HL-60/S4 treated with retinoic acid at 250 ng/mL for 4 days and 3 days (cell line): ENCODE results near the gene LAMA2.

Source experiments
- in situ Hi-C: fragments of 300-500 bp; cut with MboI; formaldehyde crosslinking; loops from 2 replicates; pipeline ENCODE4 v1.7.0; 2022; ENCODE audit warnings: low sequenced_read_pairs

The LAMA2 gene

GRCh38 chr6:129500958-129501739, 618.2 kb downstream of the LAMA2 start:
- in situ Hi-C loops: no loop called here

- in situ Hi-C loops: no loop called here
Measured at GRCh38 chr6:129501740-129502660, 619.1 kb downstream of the LAMA2 start.

DNA sequence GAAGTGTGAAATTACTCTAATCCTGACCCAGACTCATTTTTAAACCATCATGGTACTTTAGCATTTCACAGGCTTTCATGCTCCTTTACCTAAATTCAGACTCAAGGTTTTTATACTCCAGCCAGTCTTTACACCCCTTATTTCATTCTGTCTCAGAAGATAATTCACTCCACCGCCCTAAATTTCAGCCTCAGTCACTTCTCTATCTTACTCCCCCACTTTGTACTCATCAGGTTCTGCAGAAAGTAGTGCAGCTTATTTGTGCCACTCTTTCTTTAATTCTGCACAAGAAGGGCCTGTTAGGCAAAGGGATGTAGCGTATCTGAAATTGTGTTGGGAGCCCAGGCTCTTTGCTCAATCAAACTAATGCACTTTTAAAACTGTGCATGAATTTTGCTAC, 621.5 kb downstream of the LAMA2 start:
- in situ Hi-C loops: no loop called here

- in situ Hi-C loops: no loop called here
Measured at GRCh38 chr6:129507059-129507807, 624.3 kb downstream of the LAMA2 start.

GRCh38 chr6:129507846-129508245, 624.9 kb downstream of the LAMA2 start:
- in situ Hi-C loops: no loop called here

DNA sequence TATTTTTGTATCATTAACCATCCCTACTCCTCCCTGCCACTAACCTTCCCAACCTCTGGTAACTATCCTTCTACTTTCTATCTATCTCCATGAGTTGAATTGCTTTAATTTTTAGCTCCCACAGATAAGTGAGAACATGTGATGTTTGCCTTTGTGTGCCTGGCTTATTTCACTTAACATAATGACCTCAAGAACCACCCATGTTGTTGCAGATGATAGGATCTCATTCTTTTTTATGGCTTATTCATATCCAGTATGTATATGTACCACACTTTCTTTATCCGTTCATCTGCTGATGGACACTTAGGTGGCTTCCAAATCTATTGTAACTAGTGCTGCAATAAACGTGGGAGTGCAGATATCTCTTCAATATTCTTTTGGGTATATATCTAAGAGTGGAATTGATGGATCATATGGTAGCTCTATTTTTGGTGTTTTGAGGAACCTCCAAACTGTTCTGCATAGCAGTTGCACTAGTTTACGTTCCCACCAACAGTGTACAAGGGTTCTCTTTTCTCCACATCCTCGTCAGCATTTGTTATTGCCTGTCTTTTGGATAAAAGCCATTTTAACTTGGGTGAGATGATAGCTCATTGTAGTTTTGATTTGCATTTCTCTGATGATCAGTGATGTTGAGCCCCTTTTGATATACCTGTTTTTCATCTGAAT, 625.7 kb downstream of the LAMA2 start:
- in situ Hi-C loops: no loop called here

GRCh38 chr6:129510950-129511349, 628.0 kb downstream of the LAMA2 start:
- in situ Hi-C loops: no loop called here

DNA sequence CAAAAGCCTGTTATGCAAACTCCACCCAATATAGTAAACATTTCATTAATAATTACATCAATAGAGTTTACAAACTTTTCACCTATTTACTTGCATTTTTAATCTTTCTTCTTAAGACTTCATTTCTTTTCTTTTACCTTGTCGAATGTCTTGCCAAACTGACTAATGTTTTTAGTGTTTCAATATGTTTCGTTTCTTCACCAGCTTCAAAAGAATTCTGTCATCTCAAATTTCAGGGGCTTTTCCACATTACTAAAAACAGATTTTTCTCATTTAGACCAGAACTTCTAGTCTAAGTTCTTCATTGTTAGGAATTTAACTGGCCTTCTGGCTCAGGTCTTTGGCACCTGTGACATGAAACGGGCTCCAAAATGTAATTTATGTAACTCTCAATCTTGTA, 630.5 kb downstream of the LAMA2 start:
- in situ Hi-C loops: no loop called here

GRCh38 chr6:129515004-129515403, 632.1 kb downstream of the LAMA2 start:
- in situ Hi-C loops: no loop called here

- in situ Hi-C loops: no loop called here
Measured at GRCh38 chr6:129516005-129516404, 633.1 kb downstream of the LAMA2 start.

DNA sequence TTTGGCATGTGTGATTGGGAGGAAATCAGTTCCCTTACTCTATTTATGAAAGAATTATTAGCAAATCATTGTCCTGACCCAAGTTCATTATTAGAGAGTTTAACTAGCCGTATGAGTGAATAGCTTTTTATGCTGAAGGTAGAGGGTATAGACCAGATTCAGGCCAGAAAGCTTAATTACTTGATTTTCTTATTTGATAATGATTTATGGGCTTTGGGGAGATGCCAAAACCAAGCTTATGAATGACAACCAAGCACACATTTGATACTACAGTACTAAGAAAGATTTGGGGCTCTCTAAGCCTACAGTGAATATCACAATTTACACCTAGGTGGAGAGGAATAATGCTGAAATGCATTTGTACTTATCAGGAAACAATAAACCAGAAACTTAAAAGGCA, 633.8 kb downstream of the LAMA2 start:
- in situ Hi-C loops: no loop called here

GRCh38 chr6:129517288-129517687, 634.4 kb downstream of the LAMA2 start:
- in situ Hi-C loops: no loop called here

GRCh38 chr6:129519750-129520149, 636.8 kb downstream of the LAMA2 start:
- in situ Hi-C loops: no loop called here

- in situ Hi-C loops: no loop called here
Measured at GRCh38 chr6:129521946-129522345, 639.0 kb downstream of the LAMA2 start.

DNA sequence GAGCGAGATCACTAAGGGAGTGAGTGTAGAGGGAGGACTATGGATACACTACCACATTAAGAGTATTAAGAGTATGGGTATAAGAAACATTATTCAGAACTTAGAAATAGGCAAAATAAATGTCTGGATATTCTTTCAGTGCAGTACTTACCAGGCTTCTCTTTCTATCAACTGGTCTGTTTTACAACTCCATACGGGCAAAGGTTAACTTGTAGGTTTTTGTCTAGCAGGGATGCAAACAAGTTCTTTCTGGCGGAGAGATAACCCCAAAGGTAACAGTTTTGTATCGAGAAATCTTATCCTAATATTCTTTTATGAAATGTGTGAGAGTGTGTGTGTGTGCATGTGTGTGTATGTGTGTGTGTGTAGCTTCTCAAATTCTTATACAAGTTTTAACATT, 640.9 kb downstream of the LAMA2 start:
- in situ Hi-C loops: no loop called here

GRCh38 chr6:129525055-129525454, 642.1 kb downstream of the LAMA2 start:
- in situ Hi-C loops: no loop called here

GRCh38 chr6:129534926-129535325, 652.0 kb downstream of the LAMA2 start:
- in situ Hi-C loops: no loop called here

DNA sequence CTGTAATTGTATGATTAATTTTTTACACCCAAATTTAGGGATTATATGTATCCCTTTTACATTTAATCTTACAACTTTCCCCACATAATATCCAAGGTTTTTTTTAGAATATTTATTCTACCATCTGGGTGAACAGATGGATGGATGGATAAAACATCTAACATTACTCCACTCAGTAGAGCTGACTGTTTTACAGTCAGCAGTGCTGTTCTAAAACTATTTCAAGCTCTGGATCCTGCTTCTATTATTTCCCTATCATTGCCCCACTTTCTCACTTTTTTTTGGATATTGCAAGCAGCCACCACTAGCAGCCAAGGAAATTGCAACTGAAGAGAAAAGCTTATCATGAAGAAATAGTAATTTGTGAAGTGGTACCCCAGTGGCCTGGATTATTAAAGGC, 653.3 kb downstream of the LAMA2 start:
- in situ Hi-C loops: no loop called here

GRCh38 chr6:129539032-129539431, 656.1 kb downstream of the LAMA2 start:
- in situ Hi-C loops: no loop called here

DNA sequence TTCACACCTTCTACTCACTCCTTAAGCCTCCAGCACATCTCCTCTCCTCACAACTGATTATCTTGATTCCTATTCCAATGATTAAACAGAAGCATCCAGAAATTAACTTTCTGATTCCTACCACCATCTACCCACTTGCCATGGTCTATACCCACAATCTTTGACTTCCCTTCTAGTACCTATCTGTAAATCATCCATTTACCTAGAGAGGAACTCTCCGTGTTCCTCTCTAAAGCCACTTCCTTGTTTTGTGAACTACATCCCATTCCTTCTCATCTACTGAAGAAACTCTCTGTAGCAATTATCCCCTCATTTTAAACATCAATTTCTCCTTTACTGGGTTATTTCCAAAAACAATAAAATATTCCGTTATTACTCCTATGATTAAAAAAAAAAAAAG, 659.8 kb downstream of the LAMA2 start:
- in situ Hi-C loops: no loop called here

GRCh38 chr6:129543981-129544380, 661.0 kb downstream of the LAMA2 start:
- in situ Hi-C loops: no loop called here
